ENCODE data around the gene RASAL2.

- TF ChIP-seq RAD21 (IDR thresholded peaks at IDR 0.05; ENCODE audit: low read length) (no peak), CTCF (conservative IDR thresholded peaks at IDR 0.05; ENCODE audit: low read depth, low read length) (0 out of 2 replicates have a peak, but pooled peaks have one; percentile 0), POLR2A (IDR thresholded peaks at IDR 0.05; ENCODE audit: low read depth, low read length) (no peak), MXI1 (IDR thresholded peaks at IDR 0.05; ENCODE audit: borderline replicate concordance, low read depth, low read length) (no peak), BHLHE40 (IDR thresholded peaks at IDR 0.05; ENCODE audit: low read depth, low read length) (no peak), MAFK (IDR thresholded peaks at IDR 0.05; ENCODE audit: low read depth, low read length) (no peak), CEBPB (IDR thresholded peaks at IDR 0.05; ENCODE audit: low read depth, low read length) (peak; percentile 99), FOS (IDR thresholded peaks at IDR 0.05; ENCODE audit: low read depth, low read length) (no peak)
- TF ChIP-seq, protein P1, sequence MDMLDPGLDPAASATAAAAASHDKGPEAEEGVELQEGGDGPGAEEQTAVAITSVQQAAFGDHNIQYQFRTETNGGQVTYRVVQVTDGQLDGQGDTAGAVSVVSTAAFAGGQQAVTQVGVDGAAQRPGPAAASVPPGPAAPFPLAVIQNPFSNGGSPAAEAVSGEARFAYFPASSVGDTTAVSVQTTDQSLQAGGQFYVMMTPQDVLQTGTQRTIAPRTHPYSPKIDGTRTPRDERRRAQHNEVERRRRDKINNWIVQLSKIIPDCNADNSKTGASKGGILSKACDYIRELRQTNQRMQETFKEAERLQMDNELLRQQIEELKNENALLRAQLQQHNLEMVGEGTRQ (IDR thresholded peaks at IDR 0.05; ENCODE audit: low read depth, low read length), result no peak
Observed at GRCh38 chr1:178060789-178061556, 32.9 kb upstream of the RASAL2 start.
